ENCODE measurements around the gene CASKIN1.
"Not testable (repeated sequence)": the region's sequence is repeated elsewhere in the genome, so short reads cannot be mapped to it uniquely, and the experiment has no call there.

Gene CASKIN1

DNA sequence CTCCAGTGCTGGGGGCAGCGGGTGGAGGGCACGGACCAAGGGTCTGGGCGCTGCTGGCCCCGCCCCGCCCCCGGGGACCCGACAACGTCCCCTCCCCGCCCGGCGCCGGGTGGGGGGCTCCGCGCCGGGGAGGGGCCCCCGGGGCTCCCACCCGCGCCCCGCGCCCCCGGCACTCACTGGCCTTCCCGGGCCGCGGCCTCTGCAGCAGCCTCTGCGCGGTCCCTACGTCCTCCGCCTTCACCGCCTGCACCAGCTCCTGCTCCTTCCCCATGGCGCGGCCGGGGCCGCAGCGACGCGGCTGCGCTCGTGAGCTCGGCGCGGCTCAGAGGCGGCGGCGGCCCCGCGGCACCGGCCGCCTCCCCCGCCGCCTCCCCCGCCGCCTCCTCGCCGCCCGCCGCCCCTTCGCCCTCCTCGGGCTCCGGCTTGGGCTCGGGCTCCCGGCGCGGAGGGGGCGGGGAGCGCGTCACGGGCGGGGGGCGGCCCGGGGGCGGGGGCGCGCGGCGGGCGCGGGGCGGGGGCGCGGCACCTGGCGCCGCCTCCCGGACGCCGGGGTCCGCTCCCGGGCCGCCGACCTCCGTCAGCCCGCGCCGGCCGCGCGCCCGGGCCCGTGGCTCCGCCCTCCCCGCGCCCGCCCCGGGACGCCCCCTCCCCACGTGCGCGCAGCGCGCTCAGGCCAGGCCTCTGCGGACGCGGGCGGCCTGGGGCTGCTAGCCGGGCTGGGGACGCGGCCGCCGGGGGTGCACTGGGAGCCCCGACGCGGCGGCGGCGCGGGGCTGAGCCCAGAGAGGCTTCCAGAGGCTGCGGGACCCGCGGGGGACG, at the start of gene CASKIN1:
Gene CASKIN1 (minus strand): TSS at position 444 of the 819 bp plus-strand sequence. CDS start 173 bp downstream, at position 271.
- peak; percentile 68 for DNase-seq (ENCODE audit: low spot score)
- in situ Hi-C loops (cut with MboI; ENCODE audit: low pct_unique_long_range_greater_than_20kb, low sequenced_read_pairs, unreplicated experiment), result no loop called here
- TF ChIP-seq, protein P1, sequence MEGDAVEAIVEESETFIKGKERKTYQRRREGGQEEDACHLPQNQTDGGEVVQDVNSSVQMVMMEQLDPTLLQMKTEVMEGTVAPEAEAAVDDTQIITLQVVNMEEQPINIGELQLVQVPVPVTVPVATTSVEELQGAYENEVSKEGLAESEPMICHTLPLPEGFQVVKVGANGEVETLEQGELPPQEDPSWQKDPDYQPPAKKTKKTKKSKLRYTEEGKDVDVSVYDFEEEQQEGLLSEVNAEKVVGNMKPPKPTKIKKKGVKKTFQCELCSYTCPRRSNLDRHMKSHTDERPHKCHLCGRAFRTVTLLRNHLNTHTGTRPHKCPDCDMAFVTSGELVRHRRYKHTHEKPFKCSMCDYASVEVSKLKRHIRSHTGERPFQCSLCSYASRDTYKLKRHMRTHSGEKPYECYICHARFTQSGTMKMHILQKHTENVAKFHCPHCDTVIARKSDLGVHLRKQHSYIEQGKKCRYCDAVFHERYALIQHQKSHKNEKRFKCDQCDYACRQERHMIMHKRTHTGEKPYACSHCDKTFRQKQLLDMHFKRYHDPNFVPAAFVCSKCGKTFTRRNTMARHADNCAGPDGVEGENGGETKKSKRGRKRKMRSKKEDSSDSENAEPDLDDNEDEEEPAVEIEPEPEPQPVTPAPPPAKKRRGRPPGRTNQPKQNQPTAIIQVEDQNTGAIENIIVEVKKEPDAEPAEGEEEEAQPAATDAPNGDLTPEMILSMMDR (IDR thresholded peaks at IDR 0.05; ENCODE audit: extremely low read depth, insufficient read depth, missing control alignments), result no peak

GRCh38 chr16:2244926-2245795, 48.8 kb upstream of the CASKIN1 start:
- TF ChIP-seq, protein P1 (IDR thresholded peaks at IDR 0.05; ENCODE audit: extremely low read depth, insufficient read depth, missing control alignments), result no peak
- in situ Hi-C loops (cut with MboI; ENCODE audit: low pct_unique_long_range_greater_than_20kb, low sequenced_read_pairs, unreplicated experiment), result no loop called here
- no peak for DNase-seq (ENCODE audit: low spot score)

DNA sequence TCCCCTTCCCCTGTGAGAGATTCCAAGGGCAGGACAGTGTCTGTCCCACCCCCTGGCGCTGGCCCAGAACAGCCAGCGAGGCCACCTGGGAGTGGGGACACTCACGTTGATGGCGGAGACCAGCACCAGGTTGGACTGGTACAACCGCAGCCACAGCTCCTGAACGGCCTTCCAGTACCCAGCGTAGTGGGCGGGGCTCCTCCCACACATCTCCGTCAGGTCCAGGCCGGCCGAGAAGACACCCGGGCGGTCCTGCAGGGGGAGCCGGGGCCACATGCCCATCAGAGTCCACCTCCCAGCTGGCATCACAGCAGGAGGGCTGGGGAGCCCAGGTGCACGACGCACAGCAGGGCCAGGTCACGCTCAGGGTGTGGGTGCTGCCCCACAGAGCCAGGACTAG, 47.9 kb upstream of the CASKIN1 start:
- TF ChIP-seq, protein P1 (IDR thresholded peaks at IDR 0.05; ENCODE audit: extremely low read depth, insufficient read depth, missing control alignments), result no peak
- no peak for DNase-seq (ENCODE audit: low spot score)
- in situ Hi-C loops (cut with MboI; ENCODE audit: low pct_unique_long_range_greater_than_20kb, low sequenced_read_pairs, unreplicated experiment), result no loop called here

- DNase-seq (ENCODE audit: low spot score), result no peak
- in situ Hi-C loops (cut with MboI; ENCODE audit: low pct_unique_long_range_greater_than_20kb, low sequenced_read_pairs, unreplicated experiment), result no loop called here
- TF ChIP-seq, protein P1 (IDR thresholded peaks at IDR 0.05; ENCODE audit: extremely low read depth, insufficient read depth, missing control alignments), result no peak
Observed at GRCh38 chr16:2243781-2244180, 47.4 kb upstream of the CASKIN1 start.

GRCh38 chr16:2243031-2243528, 46.7 kb upstream of the CASKIN1 start:
- no peak for DNase-seq (ENCODE audit: low spot score)
- in situ Hi-C loops (cut with MboI; ENCODE audit: low pct_unique_long_range_greater_than_20kb, low sequenced_read_pairs, unreplicated experiment), result no loop called here
- TF ChIP-seq, protein P1 (IDR thresholded peaks at IDR 0.05; ENCODE audit: extremely low read depth, insufficient read depth, missing control alignments), result no peak

GRCh38 chr16:2242598-2242997, 46.2 kb upstream of the CASKIN1 start:
- in situ Hi-C loops (cut with MboI; ENCODE audit: low pct_unique_long_range_greater_than_20kb, low sequenced_read_pairs, unreplicated experiment), result no loop called here
- TF ChIP-seq, protein P1 (IDR thresholded peaks at IDR 0.05; ENCODE audit: extremely low read depth, insufficient read depth, missing control alignments), result no peak
- no peak for DNase-seq (ENCODE audit: low spot score)

DNA sequence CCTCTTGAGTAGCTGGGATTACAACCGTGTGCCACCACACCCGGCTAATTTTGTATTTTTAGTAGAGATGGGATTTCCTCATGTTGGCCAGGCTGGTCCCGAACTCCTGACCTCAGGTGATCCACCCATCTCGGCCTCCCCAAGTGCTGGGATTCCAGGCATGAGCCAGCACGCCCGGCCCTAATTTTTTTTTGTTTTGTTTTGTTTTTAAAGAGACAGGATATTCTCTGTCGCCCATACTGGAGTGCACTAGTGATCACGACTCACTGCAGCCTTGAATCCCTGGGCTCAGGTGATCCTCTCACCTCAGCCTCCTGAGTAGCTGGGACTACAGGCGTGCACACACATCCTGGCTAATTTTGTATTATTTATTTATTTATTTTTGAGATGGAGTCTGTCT, 43.9 kb upstream of the CASKIN1 start:
- in situ Hi-C loops (cut with MboI; ENCODE audit: low pct_unique_long_range_greater_than_20kb, low sequenced_read_pairs, unreplicated experiment); DNase-seq (ENCODE audit: low spot score): not testable (repeated sequence)
